Measurements from ENCODE around the gene TRAPPC2L.

Gene TRAPPC2L

GRCh38 chr16:88910284-88911135, 53.6 kb downstream of the TRAPPC2L start:
- no peak for DNase-seq (ENCODE audit: low read depth)

- no peak for DNase-seq (ENCODE audit: low read depth)
These were observed 54.4 kb downstream of the TRAPPC2L start for GRCh38 chr16:88911136-88911945.

- no peak for DNase-seq (ENCODE audit: low read depth)
These were observed 55.0 kb downstream of the TRAPPC2L start for GRCh38 chr16:88911946-88912310.

Data from GM04503 (cell line).